Endometrium (tissue), 2 donors: ENCODE results near the gene TMEM171.

Experiments used
- FAIRE-seq: peaks from 2 replicates; lab custom pipeline; 2012; peaks lifted over from hg19 to GRCh38; lab: Jason Lieb, UNC
- donor health status: control.
- donor health status: control.

TMEM171 gene

DNA sequence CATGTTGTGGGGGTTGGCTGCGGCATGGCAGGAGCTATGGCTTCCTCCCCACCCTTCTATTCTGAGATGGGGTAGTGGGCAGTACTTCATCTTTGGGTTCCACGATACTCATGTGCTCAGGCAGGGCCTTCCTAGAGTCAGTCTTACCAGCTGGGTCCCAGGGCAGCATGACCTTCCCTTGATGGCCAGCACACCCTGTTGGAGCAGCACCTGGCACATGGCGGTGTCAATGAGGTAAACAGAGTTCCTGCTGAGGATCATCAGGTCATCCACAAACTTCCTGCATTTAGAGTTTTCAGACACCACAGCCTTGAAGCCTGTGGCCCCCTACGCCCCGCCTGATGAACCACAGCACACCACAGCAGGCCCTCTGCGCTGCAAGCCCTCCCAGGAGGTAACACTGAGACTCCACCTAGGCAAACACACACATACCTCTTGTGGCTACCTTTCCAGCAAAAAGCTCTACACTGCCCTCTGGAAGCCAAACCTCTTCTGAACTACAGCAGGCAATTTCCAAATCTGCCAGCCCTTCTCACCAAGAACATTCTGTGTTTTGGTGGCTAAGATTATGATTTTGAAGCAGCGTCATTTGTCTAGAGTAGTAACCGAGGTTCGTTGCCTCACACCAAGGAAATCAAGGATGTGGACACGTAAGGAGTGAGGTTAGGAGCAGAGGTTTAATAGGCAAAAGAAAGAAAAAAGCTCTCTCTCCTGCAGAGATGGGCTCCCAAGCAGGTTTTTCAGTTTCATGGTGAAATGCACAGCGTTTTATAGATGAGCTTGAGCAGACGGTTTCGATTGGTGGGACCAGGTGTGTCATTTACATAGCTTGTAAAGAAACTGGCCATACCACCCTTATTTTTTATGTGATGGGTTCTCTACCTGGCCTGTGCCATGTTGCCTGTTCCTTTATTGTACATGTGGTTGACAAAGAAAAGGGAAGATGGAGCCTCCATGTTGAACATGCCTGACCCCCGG, 32.3 kb downstream of the TMEM171 start:
- no peak for FAIRE-seq

DNA sequence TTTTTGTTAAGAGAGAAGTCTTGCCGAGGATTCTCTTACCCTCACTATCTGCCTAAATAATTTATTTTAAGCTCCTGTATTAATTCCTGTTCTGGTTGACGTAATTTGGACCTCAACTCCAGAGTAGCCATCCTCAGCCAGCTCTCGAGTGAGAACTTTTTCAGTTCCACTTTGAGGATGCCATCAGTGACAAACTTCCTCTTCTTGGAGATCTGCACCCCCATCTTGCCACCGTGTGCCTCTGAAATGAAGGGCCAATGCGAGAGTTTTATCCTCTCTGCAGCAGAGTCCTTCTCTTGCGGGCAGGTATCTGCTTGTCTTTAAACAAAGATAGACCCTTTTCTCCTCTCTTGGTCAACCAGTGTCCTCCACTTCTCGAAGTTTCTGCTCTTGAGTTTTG, 33.1 kb downstream of the TMEM171 start:
- no peak for FAIRE-seq

DNA sequence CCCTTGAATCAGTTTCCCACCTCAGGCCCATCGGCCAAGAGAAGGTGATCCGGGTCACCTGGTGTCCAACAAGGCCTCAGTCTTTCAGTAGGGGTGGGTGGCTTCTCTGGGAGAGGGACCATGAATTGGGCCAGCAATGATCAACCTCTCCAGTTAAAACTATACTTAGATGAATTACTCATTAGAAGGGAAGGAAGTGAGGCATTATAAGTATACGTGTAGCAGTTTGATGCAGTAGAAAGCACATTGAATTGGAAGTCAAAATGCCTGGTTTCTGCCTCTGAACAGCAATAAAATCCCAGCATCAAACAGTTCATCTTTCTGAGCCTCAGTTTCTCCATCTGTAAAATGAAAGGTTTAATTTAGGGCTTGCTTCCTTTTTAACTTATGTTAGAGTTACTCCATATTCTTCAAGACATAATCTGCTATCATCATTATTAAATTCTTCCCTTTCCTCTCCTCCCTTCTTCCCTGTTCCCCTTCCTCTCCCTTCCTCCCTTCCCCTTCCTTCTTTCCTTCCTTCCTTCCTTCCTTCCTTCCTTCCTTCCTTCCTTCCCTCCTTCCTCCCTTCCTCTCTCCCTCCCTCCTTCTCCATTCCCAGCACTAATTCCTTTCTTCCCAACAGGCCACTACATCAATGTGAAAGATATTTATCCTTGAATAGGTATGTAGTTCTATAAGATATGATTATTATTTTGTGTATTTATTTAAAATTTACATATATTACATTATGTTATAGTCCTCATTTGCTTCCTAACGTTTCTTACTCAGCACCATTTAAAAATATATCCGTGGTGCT, 34.0 kb downstream of the TMEM171 start:
- FAIRE-seq, result no peak

DNA sequence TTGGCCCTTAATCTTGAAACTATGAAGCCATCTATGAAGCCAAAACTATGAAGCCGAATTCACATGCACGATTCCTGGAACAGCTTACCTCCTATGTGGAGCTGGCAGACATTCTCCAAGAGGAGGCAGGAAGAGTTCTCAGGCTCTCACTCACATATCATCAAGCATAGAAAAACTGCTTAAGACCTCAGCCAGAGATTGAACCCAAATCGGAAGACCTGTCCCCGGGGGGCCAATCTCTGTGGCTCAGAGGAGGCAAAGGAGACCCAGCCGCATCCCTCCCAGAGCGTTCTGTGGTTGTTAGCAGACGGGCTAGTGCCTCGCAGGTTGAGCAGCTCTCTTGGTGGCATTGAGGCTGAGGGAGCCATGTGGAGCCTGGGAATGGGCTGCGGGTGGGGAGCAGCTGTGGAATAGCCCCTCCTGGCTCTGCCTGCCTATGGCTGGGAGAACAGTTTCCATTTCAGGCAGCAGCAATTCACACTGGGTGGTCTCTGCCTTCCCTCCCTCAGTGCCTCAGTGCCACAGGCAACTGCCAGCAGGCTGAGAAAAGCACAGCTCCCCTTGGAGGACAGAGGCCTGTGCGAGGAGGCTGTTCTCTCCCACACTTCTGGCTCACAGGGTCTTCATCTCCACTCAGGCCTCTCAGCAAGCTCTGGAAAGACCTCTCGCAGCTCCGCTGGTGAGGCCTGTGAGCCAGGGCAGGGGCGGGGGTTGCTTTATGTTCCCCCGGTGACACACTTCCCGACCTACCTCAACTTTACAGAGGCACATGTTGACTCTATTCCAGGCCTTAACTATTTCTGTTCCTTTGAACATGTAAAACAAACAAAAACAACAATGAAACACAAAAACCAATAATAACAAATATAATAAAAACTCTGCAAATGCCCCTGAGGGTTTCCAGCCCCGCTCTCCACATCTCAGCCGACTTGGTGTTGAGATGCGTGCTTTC, 35.2 kb downstream of the TMEM171 start:
- FAIRE-seq, result no peak

DNA sequence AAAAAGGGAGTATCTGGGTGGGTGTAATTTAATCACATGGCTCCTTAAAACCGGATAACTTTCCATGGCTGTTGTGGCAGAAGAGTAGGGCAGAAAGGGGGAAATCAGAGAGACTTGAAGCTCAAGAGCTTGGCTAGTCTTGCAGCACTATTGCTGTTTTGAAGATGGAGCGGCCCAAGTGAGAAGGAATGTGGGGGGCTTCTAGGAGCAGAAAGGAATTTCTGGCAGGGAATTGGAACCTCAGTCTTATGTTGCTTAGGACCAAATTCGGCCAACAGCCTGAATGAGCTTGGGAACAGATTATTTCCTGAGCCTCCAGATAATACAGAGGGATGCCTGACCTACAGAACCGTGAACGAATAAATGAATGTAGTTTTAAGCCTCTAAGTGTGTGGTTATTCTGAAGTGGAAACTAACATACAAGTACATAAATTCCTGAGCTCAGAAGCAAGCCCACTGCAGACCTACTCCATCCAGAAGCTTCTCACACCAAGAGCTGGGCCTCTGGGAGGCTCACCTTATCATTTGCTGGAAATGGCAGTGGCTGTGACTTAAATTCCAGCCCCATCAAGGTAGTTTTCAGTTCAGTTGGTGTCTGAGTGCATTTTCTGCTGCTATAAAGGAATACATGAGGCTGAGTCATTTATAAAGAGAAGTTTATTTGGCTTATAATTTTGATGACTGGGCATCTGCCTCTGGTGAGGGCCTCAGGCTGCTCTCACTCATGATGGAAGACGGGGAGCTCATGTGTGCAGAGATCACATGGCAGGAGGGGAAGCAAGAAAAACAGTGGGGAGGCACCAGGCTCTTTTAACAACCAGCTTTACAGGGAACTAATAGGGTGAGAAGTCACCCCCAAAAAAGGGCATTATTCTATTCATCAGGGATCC, 37.3 kb downstream of the TMEM171 start:
- FAIRE-seq, result no peak

DNA sequence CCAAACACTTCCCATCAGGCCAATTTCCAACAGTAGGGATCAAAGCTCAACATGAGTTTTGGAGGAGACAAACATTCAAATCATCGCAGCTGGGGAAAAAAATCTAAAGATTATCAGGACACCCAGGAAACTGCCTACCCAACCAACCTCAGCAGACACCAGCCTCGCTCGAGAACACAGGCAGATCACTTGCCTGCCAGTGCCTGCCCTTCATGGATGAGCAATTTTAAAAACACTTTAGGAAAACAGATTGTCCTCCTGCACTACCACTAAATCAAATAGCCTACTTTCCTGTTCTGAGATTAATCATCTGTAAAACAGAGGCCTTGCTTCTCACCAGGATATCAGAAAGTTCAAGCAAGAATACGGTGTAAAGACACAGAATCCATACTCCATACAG, 37.9 kb downstream of the TMEM171 start:
- FAIRE-seq, result no peak

DNA sequence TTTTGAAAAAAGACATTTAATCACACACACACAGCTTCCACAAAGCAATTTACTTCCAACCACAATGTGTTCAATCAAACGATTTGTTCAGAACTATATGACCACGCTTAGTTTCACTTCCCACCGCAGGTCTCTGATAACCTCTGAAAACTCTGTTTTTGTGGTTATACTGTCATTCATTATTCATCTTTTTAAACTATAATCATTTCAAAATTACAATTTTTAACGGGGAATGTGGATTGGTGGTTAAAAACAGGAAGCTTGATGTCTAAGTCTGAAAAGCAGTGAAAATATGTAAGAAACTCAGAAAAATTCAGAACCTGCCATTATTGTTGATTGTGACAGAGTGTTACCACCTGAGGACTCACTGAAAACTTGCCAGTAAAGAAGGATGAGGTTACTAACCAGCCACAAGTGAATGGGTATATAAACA, 39.9 kb downstream of the TMEM171 start:
- FAIRE-seq, result no peak

DNA sequence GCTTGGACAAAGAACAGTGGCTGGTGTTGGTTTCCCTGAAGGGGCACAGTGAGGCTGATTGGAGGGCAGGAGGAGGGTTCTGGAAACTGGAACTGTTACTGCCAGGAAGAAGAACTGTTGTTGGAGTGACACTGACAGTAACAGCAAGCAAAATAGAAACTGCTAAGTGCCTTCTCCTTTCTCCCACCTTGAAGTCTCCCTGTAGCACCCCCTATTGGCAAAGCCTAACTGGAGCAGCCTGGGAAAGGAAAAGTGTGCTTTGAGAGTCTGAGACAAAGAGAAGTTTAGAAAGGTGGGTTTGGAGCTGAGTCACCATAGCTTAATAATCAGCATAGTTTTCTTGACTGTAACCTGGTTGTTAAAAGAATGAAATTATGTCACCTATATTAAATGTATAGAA, 50.1 kb downstream of the TMEM171 start:
- no peak for FAIRE-seq

DNA sequence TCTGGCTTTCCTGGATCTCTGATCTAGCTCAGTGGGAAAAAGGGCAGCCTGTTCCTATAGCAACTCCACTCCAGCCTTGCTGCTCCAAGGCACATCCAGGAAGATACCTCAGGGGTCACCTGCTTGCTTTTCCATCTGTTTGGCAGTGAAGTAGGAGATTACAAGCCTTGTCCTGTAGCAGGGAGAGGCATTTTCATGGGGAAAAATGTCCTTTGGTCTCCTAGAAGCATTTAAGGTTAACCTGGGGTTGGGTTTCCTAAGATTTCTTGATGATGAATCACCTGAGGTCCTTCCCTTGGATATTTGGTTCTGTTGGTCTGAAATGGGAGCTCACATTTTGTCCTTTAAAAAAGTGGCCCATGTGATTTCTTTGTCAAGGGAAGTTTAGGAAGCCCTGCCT, 51.1 kb downstream of the TMEM171 start:
- FAIRE-seq, result no peak

DNA sequence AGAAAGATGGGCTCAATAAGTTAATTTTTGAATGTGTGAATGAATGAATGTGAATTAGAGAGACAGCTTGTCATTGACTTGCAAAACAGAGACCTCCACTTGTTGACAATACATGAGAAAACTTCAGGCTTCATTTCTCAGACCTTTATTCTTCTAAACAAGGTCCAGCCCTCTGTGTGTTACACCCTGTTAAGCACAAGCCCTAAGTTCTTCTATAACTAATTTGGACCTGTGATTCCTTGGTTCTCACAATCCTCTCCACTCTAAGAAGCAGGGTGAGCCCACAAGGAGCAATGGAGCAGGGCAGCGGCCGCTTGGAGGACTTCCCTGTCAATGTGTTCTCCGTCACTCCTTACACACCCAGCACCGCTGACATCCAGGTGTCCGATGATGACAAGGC, 52.6 kb downstream of the TMEM171 start, which contains the start of gene TMEM174:
Gene TMEM174 (plus strand): TSS at position 243 of the 400 bp plus-strand sequence. CDS start 51 bp downstream, at position 294.
- no peak for FAIRE-seq

DNA sequence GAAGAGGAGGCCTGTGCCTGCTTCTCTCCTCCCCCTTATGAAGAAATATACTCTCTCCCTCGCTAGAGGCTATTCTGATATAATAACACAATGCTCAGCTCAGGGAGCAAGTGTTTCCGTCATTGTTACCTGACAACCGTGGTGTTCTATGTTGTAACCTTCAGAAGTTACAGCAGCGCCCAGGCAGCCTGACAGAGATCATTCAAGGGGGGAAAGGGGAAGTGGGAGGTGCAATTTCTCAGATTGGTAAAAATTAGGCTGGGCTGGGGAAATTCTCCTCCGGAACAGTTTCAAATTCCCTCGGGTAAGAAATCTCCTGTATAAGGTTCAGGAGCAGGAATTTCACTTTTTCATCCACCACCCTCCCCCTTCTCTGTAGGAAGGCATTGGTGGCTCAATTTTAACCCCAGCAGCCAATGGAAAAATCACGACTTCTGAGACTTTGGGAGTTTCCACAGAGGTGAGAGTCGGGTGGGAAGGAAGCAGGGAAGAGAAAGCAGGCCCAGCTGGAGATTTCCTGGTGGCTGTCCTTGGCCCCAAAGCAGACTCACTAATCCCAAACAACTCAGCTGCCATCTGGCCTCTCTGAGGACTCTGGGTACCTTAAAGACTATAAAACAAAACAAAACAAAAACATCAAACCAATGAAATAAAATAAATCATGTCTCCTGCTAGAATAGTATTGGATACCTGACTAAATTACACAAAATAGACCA, 53.9 kb downstream of the TMEM171 start:
- FAIRE-seq, result no peak

DNA sequence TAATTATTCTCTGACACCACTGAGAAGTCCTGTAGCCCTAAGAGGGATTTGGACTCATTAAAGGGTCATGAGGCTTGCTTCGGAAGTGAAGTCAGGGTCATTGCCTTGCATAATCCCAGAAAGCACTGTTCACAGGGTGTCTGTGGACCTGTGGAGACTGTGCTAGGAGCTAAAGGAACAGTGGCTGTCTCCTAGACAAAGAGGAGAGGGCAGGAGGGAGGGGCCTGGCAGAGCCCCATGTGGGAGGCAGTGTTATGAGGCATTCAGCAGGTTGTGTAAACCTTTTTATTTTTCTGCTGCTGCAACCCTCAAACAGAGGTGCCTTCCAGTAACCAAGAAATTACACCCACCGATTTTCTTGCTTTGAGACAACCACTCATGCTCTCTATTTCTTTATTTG, 55.9 kb downstream of the TMEM171 start:
- FAIRE-seq, result no peak

DNA sequence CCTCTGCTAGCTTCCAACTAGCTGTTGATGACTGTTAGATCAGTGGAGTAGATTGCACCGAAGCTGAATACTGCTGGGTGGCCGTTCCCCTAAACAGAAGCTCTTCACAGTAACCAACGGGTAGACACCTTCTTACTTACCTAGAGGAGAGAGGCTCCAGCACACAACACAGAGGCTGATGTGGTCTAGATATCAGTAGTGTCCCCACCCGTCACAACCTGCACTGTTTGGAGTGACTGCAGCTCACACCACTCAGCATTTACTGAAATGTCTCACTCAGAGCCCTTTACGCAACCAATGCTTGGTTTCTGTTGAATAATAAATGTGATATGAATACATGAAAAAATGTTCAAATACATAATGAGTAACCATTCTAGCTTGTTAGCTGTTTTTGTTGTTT, 57.9 kb downstream of the TMEM171 start:
- FAIRE-seq, result no peak

DNA sequence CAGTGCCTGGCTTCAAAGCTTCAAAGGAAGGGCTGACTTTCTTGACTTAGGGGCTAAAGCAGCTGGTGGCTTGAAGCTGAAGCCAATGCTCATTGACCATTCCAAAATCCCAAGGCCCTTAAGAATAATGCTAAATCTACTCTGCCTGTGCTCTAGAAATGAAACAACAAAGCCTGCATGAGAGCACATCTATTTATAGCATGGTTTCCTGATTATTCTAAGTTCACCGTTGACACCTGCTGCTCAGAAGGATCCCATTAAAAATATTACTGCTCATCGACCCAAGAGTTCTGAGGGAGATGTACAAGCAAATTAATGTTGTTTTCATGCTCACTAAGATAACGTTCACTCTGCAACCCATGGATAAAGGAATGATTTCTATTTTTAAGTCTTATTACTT, 59.4 kb downstream of the TMEM171 start:
- no peak for FAIRE-seq

DNA sequence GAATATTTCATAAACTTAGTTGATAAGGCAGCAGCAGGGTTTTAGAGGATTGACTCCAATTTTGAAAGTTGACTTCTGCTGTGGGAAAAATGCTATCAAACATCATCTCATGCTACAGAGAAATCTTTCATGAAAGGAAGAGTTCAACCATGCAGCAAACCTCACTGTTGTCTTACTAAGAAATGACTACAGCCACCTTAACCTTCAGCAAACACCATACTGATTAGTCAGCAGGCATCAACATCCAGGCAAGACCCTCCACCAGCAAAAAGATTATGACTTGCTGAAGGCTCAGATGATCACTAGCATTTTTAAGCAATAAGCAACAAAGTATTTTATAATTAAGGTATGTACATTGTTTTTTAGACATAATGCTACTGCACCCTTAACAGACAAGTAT, 60.2 kb downstream of the TMEM171 start:
- FAIRE-seq, result no peak
